ENCODE measurements around the gene NOPCHAP1. TPM values are rescaled to one million over a fixed set of nuclear protein-coding genes. Genes with fewer than 3 reads are reported as not detected.
"Not testable (repeated sequence)": the region's sequence is repeated elsewhere in the genome, so short reads cannot be mapped to it uniquely, and the experiment has no call there.

The NOPCHAP1 gene
- total RNA-seq, 2 donors from 2014 or later: 7.7 to 9.5 TPM

DNA sequence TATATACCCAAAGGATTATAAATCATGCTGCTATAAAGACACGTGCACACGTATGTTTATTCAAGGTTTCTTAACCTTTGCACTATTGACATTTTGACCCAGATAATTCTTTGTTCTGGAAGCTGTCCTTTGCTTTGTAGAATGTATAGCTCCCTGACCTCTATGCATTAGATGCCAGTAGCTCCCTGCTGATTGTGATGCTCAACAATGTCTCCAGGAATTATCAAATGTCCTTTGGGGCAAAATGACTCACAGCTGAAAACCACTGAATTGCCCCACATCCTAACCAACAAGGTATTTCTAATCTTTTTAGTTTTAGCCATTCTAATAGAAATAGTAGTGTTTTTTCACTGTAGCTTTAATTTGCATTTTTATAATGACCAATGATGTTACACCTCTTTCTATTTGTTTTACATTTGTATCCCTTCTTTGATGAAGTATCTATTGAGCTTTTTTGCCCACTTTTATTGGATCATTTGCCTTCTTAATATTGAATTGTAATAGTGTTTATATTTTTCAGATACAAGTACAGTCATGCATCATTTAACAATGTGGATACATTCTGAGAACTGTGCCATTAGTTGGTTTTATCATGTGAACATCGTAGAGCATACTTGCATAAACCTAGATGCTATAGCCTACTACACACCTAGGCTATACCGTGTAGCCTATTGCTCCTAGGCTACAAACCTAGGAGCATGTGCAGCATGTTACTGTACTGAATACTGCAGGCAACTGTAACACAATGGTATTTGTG lies 10.4 kb upstream of the NOPCHAP1 start:
- H3K4me3 Mint-ChIP-seq: no peak overlapping the region
- no peak for DNase-seq
- H3K27ac Mint-ChIP-seq: no peak overlapping the region
- H3K4me1 Mint-ChIP-seq: no peaks in the 10 kb centered on the region
- no peak for ATAC-seq
- no peaks in the 10 kb centered on the region for H3K27me3 Mint-ChIP-seq
- no peaks in the 10 kb centered on the region for H3K36me3 Mint-ChIP-seq (ENCODE audit: low read depth)
- no peaks in the 10 kb centered on the region for H3K9me3 ChIP-seq (ENCODE audit: control insufficient read depth, low read length, poor library complexity, severe bottlenecking)

GRCh38 chr12:104976703-104977102 lies 9.4 kb upstream of the NOPCHAP1 start:
- H3K9me3 ChIP-seq (ENCODE audit: control insufficient read depth, low read length, poor library complexity, severe bottlenecking): no peaks in the 10 kb centered on the region
- no peak for ATAC-seq
- Mint-ChIP-seq H3K4me3 (no peak overlapping the region), H3K27ac (no peak overlapping the region), H3K27me3 (no peaks in the 10 kb centered on the region), H3K4me1 (no peaks in the 10 kb centered on the region), H3K36me3 (ENCODE audit: low read depth) (no peaks in the 10 kb centered on the region)
- DNase-seq: no peak

GRCh38 chr12:104977688-104978087 lies 8.4 kb upstream of the NOPCHAP1 start:
- ATAC-seq; H3K27ac Mint-ChIP-seq; H3K27me3 Mint-ChIP-seq; DNase-seq; H3K9me3 ChIP-seq (ENCODE audit: control insufficient read depth, low read length, poor library complexity, severe bottlenecking); H3K36me3 Mint-ChIP-seq (ENCODE audit: low read depth); H3K4me3 Mint-ChIP-seq; H3K4me1 Mint-ChIP-seq: not testable (repeated sequence)

DNA sequence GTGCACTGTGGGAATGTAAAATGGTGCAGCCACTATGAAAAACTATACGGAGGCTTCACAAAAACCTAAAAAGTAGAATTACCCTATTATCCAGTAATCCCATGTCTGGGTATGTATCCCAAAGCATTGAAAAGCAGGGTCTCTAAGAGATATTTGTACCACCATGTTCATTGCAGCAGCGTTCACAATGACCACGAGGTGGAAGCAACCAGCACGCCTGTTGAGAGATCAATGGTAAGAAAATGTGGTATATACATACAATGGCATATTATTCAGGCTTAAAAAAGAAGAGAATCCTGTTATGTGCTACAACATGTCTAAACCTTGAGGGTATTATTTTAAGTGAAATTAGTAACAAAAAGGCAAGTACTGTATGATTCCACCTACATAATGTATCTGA lies 910 bp upstream of the NOPCHAP1 start:
- peak overlapping the region; percentile 92 for H3K4me3 Mint-ChIP-seq
- H3K27ac Mint-ChIP-seq: peak overlapping the region; percentile 63
- H3K4me1 Mint-ChIP-seq: peaks cover 25% of the 10 kb centered on the region
- peaks cover 8% of the 10 kb centered on the region for H3K36me3 Mint-ChIP-seq (ENCODE audit: low read depth)
- no peak for ATAC-seq
- no peaks in the 10 kb centered on the region for H3K9me3 ChIP-seq (ENCODE audit: control insufficient read depth, low read length, poor library complexity, severe bottlenecking)
- DNase-seq: no peak
- H3K27me3 Mint-ChIP-seq: peaks cover 10% of the 10 kb centered on the region

GRCh38 chr12:104990950-104991349 lies 4.8 kb downstream of the NOPCHAP1 start:
- Mint-ChIP-seq H3K4me3 (no peak overlapping the region), H3K36me3 (ENCODE audit: low read depth) (peaks cover 19% of the 10 kb centered on the region), H3K27me3 (no peaks in the 10 kb centered on the region), H3K27ac (no peak overlapping the region), H3K4me1 (peaks cover 21% of the 10 kb centered on the region)
- DNase-seq (no peak), ATAC-seq (no peak)
- no peaks in the 10 kb centered on the region for H3K9me3 ChIP-seq (ENCODE audit: control insufficient read depth, low read length, poor library complexity, severe bottlenecking)

DNA sequence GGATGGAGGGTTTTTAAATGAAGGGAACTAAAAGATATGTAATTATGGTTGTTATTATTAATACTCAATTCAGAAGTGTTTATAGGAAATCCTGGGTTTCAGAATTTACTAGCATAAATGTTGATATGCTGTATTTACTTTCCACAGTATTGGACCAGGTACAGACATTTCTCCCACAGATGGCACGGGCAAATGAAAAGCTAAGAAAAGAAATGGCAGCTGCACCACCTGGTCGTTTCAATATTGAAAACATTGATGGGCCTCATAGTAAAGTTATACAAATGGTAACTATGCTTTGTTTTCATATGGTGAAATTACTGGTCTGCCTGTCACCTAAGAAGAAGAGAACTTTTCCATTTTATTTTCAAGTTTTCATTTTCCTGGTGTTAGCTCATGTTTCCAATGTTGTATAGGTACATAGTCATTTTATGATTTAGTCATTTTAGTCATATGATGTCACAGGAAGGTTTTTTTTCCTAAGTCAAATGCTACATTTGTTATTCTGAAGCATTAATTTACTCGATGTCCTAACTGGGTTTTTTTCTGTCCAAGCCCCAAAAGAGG lies 5.5 kb downstream of the NOPCHAP1 start:
- Mint-ChIP-seq H3K4me1 (peaks cover 19% of the 10 kb centered on the region), H3K36me3 (ENCODE audit: low read depth) (peaks cover 19% of the 10 kb centered on the region), H3K4me3 (no peak overlapping the region), H3K27me3 (no peaks in the 10 kb centered on the region), H3K27ac (no peak overlapping the region)
- no peak for DNase-seq
- no peak for ATAC-seq
- H3K9me3 ChIP-seq (ENCODE audit: control insufficient read depth, low read length, poor library complexity, severe bottlenecking): no peaks in the 10 kb centered on the region

GRCh38 chr12:104994336-104994735 lies 8.2 kb downstream of the NOPCHAP1 start:
- H3K27ac Mint-ChIP-seq: no peak overlapping the region
- peaks cover 23% of the 10 kb centered on the region for H3K36me3 Mint-ChIP-seq (ENCODE audit: low read depth)
- H3K27me3 Mint-ChIP-seq: no peaks in the 10 kb centered on the region
- H3K4me1 Mint-ChIP-seq: peaks cover 13% of the 10 kb centered on the region
- H3K4me3 Mint-ChIP-seq: no peak overlapping the region
- H3K9me3 ChIP-seq (ENCODE audit: control insufficient read depth, low read length, poor library complexity, severe bottlenecking): no peaks in the 10 kb centered on the region
- DNase-seq (no peak), ATAC-seq (no peak)

- no peak for ATAC-seq
- H3K4me1 Mint-ChIP-seq: peaks cover 13% of the 10 kb centered on the region
- H3K9me3 ChIP-seq (ENCODE audit: control insufficient read depth, low read length, poor library complexity, severe bottlenecking): peaks cover 6% of the 10 kb centered on the region
- H3K27ac Mint-ChIP-seq: no peak overlapping the region
- H3K27me3 Mint-ChIP-seq: no peaks in the 10 kb centered on the region
- no peak overlapping the region for H3K4me3 Mint-ChIP-seq
- no peak for DNase-seq
- peaks cover 16% of the 10 kb centered on the region for H3K36me3 Mint-ChIP-seq (ENCODE audit: low read depth)
Observed at GRCh38 chr12:104997541-104997940, 11.4 kb downstream of the NOPCHAP1 start.

- Mint-ChIP-seq H3K36me3 (ENCODE audit: low read depth) (peaks cover 11% of the 10 kb centered on the region), H3K4me3 (no peak overlapping the region), H3K27ac (no peak overlapping the region), H3K4me1 (peaks cover 12% of the 10 kb centered on the region), H3K27me3 (no peaks in the 10 kb centered on the region)
- no peak for ATAC-seq
- DNase-seq: no peak
- H3K9me3 ChIP-seq (ENCODE audit: control insufficient read depth, low read length, poor library complexity, severe bottlenecking): peaks cover 6% of the 10 kb centered on the region
Observed at GRCh38 chr12:104998423-104999346, 12.6 kb downstream of the NOPCHAP1 start.

DNA sequence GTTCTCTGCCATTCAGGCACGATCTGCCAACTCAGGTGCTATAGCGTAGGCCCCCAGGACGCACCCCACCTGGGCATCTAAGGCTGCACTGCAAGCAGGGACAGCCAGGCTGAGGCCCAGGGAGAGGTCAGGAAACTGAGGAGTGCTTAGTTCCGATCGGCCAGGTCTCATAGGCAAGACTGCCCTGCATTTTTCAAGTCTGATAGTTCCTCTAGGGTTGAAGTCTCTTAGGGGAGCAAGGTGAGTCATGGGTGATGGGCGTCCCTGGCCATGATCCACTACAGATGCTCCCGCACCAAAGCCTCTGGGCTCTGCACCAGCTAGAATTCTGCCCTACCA lies 13.2 kb downstream of the NOPCHAP1 start:
- H3K4me3 Mint-ChIP-seq: no peak overlapping the region
- peaks cover 11% of the 10 kb centered on the region for H3K4me1 Mint-ChIP-seq
- DNase-seq (no peak), ATAC-seq (no peak)
- no peaks in the 10 kb centered on the region for H3K27me3 Mint-ChIP-seq
- H3K36me3 Mint-ChIP-seq (ENCODE audit: low read depth): peaks cover 12% of the 10 kb centered on the region
- peaks cover 6% of the 10 kb centered on the region for H3K9me3 ChIP-seq (ENCODE audit: control insufficient read depth, low read length, poor library complexity, severe bottlenecking)
- H3K27ac Mint-ChIP-seq: no peak overlapping the region

- no peak overlapping the region for H3K27ac Mint-ChIP-seq
- no peaks in the 10 kb centered on the region for H3K27me3 Mint-ChIP-seq
- H3K36me3 Mint-ChIP-seq (ENCODE audit: low read depth): peaks cover 17% of the 10 kb centered on the region
- ATAC-seq (no peak), DNase-seq (no peak)
- H3K4me1 Mint-ChIP-seq: peaks cover 11% of the 10 kb centered on the region
- H3K9me3 ChIP-seq (ENCODE audit: control insufficient read depth, low read length, poor library complexity, severe bottlenecking): peaks cover 6% of the 10 kb centered on the region
- H3K4me3 Mint-ChIP-seq: no peak overlapping the region
Observed at GRCh38 chr12:105001476-105001875, 15.4 kb downstream of the NOPCHAP1 start.

GRCh38 chr12:105013892-105014291 lies 27.8 kb downstream of the NOPCHAP1 start:
- Mint-ChIP-seq H3K27me3 (no peaks in the 10 kb centered on the region), H3K36me3 (ENCODE audit: low read depth) (peaks cover 27% of the 10 kb centered on the region), H3K4me3 (no peak overlapping the region), H3K27ac (no peak overlapping the region), H3K4me1 (no peaks in the 10 kb centered on the region)
- no peaks in the 10 kb centered on the region for H3K9me3 ChIP-seq (ENCODE audit: control insufficient read depth, low read length, poor library complexity, severe bottlenecking)
- no peak for DNase-seq
- no peak for ATAC-seq

- H3K9me3 ChIP-seq (ENCODE audit: control insufficient read depth, low read length, poor library complexity, severe bottlenecking): no peaks in the 10 kb centered on the region
- Mint-ChIP-seq H3K27me3 (no peaks in the 10 kb centered on the region), H3K4me1 (no peaks in the 10 kb centered on the region), H3K27ac (no peak overlapping the region), H3K36me3 (ENCODE audit: low read depth) (peaks cover 21% of the 10 kb centered on the region), H3K4me3 (no peak overlapping the region)
- no peak for ATAC-seq
- DNase-seq: no peak
Observed at GRCh38 chr12:105014603-105015002, 28.5 kb downstream of the NOPCHAP1 start.

All from T-helper 17 cell (primary cell).